Mucosa of descending colon (tissue), 3 donors: ENCODE measurements around the gene ETFBKMT. TPM values are rescaled to one million over a fixed set of nuclear protein-coding genes. Genes with fewer than 3 reads are reported as not detected.

Experiments used
- ATAC-seq: fragments of 200-7000 bp; cut with Tn5 transposase; one replicate; pipeline ENCODE4 v1.9.1; 2020; ENCODE audit warnings: mild to moderate bottlenecking, moderate library complexity
- DNase-seq, 3 donors: peaks; one replicate each; pipeline ENCODE4 v3.0.0-alpha.2; 2020
- H3K36me3 ChIP-seq: fragments of 200-600 bp; one replicate; pipeline ENCODE4 v1.8.0; 2021; ENCODE audit warnings: low read depth, mild to moderate bottlenecking
- H3K4me1 ChIP-seq: fragments of 200-600 bp; one replicate; pipeline ENCODE4 v1.8.0; 2021; ENCODE audit warnings: low read depth, mild to moderate bottlenecking
- H3K4me3 ChIP-seq: fragments of 200-600 bp; one replicate; pipeline ENCODE4 v1.8.0; 2021; ENCODE audit warnings: mild to moderate bottlenecking
- H3K9me3 ChIP-seq: fragments of 200-600 bp; one replicate; pipeline ENCODE4 v1.8.0; 2021; ENCODE audit warnings: mild to moderate bottlenecking
- intact Hi-C, 2 donors: fragments of 100-400 bp; cut with DNase I in 1 of 2; cut with micrococcal nuclease in 1 of 2; formaldehyde crosslinking; loops; one replicate each; pipeline versions ENCODE4 v1.11.0 to v1.11.1; 2022; cut with DNase I, micrococcal nuclease
- long read RNA-seq, 2 donors: library from polyadenylated mRNA; unstranded; transcript quantifications; one replicate each; pipeline ENCODE4 v2.0.0, GENCODE V29; 2019 to 2021
- total RNA-seq, 3 donors: library from RNA; stranded (reverse); fragmentation: NEBNext Ultra II Directional in 2 of 3; extraction: Animal tissue kit (Norgen Biotek cat#: 25700) in 2 of 3; gene quantifications; one replicate each; pipeline versions ENCODE4 v1.2.1 to v1.2.4, GENCODE V29; 2021 to 2023
- TF ChIP-seq, protein P1 (sequence below): fragments of 200-600 bp; IDR thresholded peaks from one replicate; pipeline ENCODE4 v1.8.0; 2022; ENCODE audit warnings: antibody characterized with exemption, mild to moderate bottlenecking
- donor health status: DM: no; HTN: no; CAD: no; lungs with moderate emphysema.
- donor health status: DM: no; HTN: no; CAD: no.
- donor health status: DM: no; HTN: yes; CAD: no.

The ETFBKMT gene
- total RNA-seq, result 1 to 10 TPM; 5.6 to 7.0 (median 6.1) TPM
- long read RNA-seq, donor 1, full-length matches to known transcripts, result 5 of 8 reads
- long read RNA-seq, donor 1, partial matches to known transcripts, result 0 of 8 reads
- long read RNA-seq, donor 1, other reads (novel, unspliced or antisense), result 3 of 8 reads
- long read RNA-seq, donor 2, full-length matches to known transcripts, result 3 of 6 reads
- long read RNA-seq, donor 2, partial matches to known transcripts, result 0 of 6 reads
- long read RNA-seq, donor 2, other reads (novel, unspliced or antisense), result 3 of 6 reads

DNA sequence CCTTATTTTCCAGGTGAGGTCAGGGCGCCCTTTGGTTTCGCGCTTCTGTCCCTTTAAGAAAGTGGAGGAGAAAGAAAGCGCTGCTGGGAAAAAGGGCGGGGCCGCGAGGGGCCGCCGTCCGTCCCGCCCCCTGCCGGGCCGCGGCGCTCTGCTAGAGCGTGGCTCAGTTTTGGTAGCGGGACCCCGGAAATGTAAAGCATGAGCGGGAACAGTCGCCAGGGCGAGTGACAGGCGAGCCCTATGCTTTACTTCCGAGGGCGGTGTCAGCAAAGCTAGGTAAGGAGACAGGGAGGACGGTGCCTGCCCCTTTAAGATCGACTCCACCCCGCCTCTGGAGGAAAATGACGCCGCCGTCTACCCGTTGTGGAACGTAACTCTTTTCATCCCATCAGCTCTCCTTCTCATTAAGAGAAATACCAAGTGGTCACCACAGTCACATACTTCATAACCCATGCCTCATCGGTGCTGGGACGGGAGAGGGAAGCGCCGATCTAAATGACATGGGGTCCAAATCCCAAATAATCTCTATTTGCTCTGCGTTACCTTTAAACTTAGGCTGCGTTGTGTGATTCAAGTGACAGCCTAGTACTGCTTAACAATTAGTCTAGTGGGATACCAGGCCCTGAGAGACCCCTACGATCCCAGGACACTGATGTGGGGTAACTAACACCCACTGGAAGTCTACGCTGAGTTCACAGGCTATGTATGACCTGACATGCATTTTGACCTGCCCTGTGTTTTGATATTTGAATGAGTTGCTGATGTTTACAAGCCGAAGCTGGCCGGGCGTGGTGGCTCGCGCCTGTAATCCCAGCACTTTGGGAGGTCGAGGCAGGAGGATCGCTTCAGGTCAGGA, at the start of gene ETFBKMT:
Gene ETFBKMT (plus strand): TSS at position 602 of the 856 bp plus-strand sequence. CDS start 2,266 bp downstream, outside the sequence.
- TF ChIP-seq, protein P1, sequence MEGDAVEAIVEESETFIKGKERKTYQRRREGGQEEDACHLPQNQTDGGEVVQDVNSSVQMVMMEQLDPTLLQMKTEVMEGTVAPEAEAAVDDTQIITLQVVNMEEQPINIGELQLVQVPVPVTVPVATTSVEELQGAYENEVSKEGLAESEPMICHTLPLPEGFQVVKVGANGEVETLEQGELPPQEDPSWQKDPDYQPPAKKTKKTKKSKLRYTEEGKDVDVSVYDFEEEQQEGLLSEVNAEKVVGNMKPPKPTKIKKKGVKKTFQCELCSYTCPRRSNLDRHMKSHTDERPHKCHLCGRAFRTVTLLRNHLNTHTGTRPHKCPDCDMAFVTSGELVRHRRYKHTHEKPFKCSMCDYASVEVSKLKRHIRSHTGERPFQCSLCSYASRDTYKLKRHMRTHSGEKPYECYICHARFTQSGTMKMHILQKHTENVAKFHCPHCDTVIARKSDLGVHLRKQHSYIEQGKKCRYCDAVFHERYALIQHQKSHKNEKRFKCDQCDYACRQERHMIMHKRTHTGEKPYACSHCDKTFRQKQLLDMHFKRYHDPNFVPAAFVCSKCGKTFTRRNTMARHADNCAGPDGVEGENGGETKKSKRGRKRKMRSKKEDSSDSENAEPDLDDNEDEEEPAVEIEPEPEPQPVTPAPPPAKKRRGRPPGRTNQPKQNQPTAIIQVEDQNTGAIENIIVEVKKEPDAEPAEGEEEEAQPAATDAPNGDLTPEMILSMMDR, result no peak
- H3K9me3 ChIP-seq, result no peaks in the 10 kb centered on the region
- peak within 1 kb of the TSS; percentile 35 for H3K4me3 ChIP-seq
- no peaks in the 10 kb centered on the region for H3K4me1 ChIP-seq
- DNase-seq (peak; percentile 93 to 95 (median 93)), ATAC-seq (peak; percentile 97)
- intact Hi-C loops, result no loop called here
- no peaks in the 10 kb centered on the region for H3K36me3 ChIP-seq

DNA sequence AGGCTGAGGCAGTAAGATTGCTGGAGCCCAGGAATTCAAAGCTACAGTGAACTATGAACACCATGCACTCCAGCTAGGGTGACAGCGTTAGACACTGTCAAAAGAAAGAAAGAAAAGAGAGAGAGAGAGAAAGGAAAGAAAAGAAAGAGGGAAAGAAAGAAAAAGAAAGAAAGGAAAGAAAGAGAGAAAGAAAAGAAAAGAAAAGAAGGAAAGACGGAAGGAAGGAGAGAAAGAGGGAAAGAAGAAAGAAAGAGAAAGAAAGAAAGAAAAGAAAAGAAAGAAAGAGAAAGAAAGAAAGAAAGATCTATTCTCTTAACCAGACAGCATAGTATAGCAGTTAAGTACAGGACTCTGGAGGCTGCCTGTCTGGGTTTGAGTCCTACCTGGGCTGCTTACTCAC, 46.7 kb upstream of the ETFBKMT start:
- no peaks in the 10 kb centered on the region for H3K36me3 ChIP-seq
- DNase-seq (no peak), ATAC-seq (no peak)
- no peak overlapping the region for H3K4me3 ChIP-seq
- TF ChIP-seq, protein P1, result no peak
- no peaks in the 10 kb centered on the region for H3K4me1 ChIP-seq
- peaks cover 21% of the 10 kb centered on the region for H3K9me3 ChIP-seq
- intact Hi-C loops, result no loop called here

DNA sequence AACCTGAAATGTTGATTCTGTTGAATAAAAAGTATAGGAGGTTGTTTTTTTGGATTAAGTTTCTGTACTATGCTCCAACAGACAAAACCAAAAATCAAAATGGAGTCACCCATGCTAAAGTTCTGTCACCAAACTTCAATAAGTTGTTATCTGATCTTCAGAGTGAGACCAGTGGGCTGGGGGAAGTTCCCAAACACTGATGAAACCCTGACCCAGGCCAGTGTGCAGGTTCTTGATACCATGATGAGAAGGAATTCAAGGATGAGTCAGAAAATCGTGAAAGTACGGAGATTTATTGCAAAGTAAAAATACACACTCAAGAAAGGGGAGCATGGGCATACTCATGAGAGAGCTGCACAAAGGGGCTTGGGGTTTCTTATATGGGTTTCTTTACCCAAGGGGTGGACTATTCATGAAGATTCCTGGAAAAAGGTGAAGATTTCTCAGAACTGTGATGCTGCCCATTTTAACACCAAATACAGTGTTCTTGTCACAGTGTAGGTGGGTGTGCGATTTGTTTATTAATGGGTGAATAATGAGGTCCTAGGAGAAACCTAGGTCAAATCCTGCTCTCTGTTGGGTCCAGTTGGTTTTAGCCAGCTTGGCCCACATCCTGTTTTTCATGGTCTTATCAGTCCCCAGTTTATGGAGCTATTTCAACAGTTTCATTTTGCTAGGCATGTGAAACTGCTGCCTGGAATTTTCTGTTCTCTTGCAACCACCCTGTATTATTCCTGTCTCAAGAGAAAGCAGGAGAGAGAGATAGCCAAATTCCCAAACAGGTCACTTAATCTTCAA, 41.1 kb upstream of the ETFBKMT start:
- DNase-seq (no peak), ATAC-seq (no peak)
- no peaks in the 10 kb centered on the region for H3K9me3 ChIP-seq
- intact Hi-C loops, result no loop called here
- TF ChIP-seq, protein P1, result no peak
- H3K4me3 ChIP-seq, result no peak overlapping the region
- H3K4me1 ChIP-seq, result no peaks in the 10 kb centered on the region
- H3K36me3 ChIP-seq, result no peaks in the 10 kb centered on the region

DNA sequence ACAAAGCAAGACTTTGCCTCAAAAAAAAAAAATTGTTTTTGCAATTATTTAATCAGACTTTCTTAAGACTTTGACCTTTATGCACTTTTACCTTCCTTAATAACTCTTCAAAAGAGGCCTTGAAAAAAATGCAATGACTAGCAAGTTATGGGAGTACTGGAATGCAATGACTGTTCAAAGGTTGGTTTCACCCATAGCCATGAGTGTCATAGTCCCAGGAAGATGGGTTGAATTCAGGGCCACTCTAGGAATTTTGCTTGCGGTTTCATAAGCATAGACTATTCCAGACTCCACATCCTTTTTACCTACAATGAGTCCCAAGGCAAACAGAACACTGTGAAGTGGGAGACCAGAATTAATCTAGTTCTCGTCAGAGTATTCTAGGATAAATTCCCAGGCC, 39.2 kb upstream of the ETFBKMT start:
- peak; percentile 92 for ATAC-seq
- Histone ChIP-seq H3K36me3 (no peaks in the 10 kb centered on the region), H3K4me1 (no peaks in the 10 kb centered on the region), H3K4me3 (no peak overlapping the region), H3K9me3 (no peaks in the 10 kb centered on the region)
- TF ChIP-seq, protein P1, result no peak
- no peak for DNase-seq
- intact Hi-C loops, result no loop called here

DNA sequence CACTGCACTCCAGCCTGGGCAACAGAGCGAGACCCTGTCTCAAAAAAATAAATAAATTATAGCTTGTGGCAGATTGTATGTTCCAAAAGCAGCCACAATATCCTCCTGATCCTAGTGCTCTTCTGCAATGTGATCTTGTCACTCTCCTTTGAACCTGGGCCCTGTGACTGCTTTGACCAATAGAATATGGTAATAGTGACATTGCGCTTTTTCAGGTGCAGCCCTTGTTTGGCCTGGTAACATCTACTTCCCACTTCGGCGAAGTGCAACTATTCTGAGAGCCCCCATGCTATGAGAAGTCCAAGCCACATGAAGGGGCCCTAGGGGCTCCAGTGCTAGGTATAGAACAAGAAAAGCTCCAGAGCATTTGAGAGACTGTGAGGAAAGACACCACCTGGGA, 37.5 kb upstream of the ETFBKMT start:
- ATAC-seq, result no peak
- no peak for DNase-seq
- H3K9me3 ChIP-seq, result no peaks in the 10 kb centered on the region
- no peaks in the 10 kb centered on the region for H3K36me3 ChIP-seq
- intact Hi-C loops, result no loop called here
- TF ChIP-seq, protein P1, result no peak
- H3K4me3 ChIP-seq, result no peak overlapping the region
- no peaks in the 10 kb centered on the region for H3K4me1 ChIP-seq
